ENCODE results near the gene PRKN. TPM values are rescaled to one million over a fixed set of nuclear protein-coding genes. Genes with fewer than 3 reads are reported as not detected.
A peak's percentile ranks its signal among the peaks of the same experiment; 100 is the strongest.

The PRKN gene
- total RNA-seq, 1 donor from 2014 or later, result 0.34 TPM

DNA sequence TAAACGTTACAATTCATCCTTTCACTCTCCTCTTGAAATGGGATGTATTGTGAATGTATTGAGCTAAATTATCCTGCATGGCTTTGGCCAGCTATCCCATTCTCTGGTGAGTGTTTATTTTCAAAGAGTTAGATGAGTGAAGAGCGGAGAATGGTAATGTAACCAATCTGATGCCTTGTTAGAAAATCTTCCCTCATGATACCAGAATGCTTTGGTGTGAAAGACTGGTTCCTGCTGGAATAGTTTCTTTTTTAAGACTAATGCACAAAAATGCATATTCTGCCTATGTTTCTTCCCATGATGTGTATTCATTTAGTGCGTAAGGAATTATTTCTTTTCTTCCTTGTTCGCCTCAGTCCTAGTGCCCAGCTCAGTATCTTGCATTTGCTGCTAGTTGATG is 506.7 kb downstream of the PRKN start:
- DNase-seq, result no peak

DNA sequence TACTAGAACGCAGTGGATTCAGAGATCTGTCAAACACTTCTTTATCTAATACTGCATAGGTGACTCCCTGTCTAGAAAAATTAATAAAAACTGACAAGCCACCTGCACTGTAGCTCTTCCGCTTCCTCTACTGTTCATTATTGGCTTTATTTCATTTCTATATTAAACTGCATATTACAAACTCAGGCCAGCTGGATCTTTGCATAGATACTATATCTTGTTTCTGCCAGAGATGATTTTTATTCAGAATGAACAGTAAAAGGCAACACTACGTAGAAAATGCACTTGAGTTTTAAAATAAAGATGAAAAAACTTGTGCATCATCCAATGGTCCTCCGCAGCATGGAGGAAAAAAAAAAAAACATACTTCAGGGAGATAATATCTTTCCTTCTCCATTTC is 508.3 kb downstream of the PRKN start:
- no peak for DNase-seq

DNA sequence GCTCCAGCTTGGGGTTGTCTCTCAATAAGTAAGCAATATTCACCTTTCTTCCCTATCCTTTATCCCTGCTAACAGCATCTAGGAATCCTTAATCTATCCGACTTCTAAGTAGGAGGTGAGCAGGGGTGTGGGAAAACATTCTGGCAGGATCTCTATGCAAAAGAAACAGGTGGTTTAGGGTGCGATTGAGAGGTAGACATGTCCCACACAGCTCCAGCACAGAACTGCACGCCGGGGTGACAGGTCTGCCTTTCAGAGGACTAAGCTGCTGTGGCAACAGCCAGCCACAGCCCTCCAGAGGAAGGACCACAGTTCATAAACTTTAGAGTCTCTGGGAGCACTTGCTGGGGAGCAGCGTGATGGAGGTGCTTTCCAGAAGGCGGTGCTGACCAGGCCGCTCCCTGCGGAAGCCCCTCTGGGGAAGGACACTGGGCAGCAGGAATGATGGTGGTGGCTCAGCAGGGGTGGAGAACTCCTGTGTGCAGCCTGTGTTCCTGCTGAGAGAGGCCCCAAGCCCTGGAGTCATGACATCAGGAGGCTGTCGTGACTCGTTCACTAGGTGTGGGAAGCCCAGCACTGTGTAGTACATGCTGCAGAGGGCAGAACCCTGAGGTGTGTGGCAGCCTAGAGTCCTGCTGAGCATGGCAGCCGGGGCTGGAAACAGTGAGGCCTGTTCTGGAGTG is 509.6 kb downstream of the PRKN start:
- DNase-seq, result no peak

DNA sequence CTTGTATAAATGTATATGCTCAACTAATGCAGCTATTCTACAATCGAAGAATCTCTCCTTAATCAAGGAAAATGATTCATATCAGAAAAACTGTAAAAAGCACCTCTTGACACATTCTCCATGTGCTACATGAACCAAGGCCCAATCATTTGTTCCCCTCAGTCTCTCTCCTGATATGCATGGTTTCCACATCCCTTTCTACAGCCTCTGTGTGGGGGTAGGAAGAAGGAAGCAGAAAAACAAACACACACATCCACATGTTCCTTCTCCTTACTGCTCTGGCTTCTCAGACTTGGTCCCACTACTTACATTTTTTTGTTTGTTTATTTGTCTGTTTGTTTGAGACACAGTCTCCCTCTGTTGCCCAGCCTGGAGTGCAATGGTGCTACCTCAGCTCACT is 510.5 kb downstream of the PRKN start:
- DNase-seq, result no peak

DNA sequence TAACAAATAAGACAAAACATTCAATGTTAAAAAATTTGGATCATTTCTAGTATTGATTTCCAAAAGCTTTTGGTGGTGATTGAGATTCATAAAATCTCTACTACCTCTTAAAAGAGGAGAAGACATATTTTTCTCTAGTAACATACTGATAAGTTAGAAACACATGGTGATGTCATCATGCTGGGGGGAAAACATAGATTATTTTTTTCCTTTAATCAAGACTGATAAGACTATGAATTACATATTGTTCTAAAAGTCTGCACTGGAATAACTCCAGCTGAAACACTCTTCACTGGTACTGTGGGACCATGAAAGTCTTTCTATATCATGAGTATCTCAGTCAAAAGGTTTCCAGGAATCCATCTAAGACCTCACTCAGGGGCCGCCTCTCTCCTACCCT is 515.8 kb downstream of the PRKN start:
- no peak for DNase-seq

DNA sequence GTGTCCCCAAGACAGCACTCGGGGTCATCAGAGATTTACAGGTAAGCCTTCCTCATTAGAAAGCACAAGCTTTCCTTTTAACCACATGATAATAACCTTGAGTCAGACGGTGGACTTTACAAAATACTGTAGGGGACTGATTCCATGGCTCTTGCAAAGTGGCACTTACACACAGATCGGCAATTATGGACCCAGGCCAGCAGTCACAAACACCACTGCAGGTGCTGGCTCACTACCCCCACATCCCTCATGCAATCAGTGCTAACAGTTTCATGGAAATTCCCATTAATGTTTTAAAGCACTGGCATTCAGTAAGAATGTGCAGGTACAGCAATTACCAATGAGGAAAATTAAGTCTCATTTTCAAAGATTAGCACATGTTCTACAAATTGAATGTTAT is 516.5 kb downstream of the PRKN start:
- no peak for DNase-seq

DNA sequence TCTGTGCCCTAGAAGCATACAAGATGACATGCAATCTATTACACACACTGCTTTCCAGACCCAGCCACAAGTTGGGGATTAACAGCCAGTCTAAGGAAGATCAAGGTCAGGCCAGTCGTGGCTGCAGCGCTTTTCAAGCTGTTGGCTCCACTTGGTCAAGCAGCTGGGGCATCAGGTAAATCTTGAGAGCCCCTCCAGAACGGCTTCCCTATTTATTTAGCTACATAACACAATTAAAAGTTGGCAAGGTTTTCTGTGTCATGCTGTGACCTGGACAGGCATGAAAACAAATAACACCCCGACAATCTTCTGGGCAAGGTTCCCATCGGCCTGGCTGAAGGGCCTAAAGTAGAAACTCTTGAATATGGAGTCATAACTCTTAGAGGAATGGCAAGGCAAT is 524.3 kb downstream of the PRKN start:
- no peak for DNase-seq

DNA sequence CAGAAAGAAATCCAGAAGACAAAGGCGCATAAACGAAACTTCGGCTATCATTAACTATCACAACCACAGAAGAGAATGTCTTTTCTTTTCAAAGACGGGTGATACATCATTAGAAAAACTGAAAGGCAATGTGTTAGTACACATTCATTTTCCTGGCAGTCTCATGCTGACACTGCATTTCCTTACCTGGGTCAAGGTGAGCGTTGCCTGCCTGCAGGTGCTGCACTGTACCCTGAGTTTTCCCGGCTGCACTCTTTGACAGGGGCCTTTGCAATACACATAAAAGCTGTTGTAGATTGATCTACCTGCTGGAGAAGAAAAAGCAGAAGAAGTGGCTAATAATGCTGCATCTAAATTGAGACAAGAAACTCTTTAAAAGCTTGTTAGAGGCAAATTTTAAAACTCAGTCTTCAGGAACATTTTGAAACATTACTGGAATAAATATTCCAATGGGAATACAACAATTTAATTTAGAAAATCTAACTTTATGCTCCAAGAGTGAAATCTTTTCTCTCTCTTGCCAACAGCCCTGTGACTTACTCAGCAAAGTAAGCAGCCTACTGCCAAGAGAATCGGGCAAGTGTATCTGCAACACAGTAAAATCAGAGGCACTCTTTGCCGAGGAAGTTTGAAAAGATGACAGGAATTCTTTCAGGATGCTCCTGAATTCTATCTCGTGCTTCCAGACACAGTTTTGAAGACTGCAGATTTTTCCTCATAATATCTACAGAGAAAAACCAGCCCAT is 526.4 kb downstream of the PRKN start:
- no peak for DNase-seq

DNA sequence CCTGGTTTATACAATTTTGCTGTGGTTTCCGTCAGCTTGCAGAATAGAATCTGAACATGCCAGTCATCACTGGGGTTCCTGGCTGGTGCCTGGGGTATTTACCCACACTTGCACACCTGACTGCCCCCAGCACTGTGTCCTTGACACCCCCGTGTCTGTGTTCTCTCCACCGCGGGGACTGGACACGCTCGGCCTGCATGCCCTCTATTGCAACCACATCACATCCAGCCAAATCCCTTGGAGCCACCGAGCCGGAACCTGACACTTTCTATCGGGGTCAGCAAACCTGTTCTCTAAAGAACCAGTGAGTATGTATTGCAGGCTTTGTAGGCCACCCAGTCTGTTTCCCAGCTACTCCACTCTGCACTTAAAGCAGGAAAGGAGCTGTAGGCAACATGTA is 527.5 kb downstream of the PRKN start:
- no peak for DNase-seq

DNA sequence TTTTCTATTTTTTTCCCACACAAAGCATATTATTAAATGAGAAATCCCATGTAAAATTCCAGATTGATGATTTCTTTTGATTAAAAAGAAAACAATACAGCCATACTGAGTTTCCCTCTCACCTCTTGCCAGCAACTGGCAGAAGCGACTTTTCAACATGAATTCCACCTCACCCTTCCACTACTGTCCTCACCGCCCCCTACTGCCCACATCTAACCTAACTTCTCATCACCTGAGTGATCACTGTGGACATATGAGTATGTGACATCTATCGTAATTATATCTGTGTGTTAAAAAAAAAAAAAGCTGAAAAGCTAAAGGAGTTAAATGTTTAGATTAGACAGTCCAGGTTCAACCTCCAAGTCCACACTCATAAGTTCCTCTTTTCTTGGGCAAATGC is 528.6 kb downstream of the PRKN start:
- no peak for DNase-seq

DNA sequence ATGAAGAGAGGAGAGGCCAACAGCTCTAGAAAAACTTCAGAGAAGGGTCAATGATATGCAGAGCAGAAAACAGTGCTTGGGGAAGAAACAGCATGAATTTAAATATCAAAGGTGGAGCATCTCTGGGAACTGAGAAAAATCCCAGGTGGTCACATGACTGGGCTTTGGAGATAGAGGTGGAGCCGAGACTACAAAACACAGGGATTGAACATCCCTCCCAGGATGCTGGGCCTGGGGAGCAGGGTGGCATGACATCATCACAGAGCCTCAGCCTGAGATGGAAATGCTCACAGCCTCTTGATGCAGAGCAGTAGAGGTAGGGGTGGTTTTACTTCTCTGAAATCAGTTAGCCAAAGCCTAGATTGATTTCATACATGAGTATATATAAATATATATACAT is 529.5 kb downstream of the PRKN start:
- no peak for DNase-seq

DNA sequence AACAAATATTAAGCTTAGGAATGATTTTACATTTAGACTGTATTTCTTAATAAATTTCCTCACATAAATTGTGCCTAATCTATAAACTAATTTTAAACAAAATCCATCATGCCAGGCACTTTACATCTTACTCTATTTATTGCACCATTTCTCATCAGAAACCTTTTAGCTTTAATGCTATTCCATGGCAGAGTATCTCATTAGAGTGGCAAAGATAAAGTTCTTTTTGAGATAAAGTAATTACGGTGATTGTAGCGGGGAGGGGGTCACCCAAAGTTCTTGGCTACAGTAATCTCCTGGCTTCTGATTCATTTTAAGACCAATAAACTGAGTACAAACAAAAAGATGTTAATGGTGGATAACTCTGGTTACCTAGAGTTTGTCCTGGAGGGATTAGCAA is 532.1 kb downstream of the PRKN start:
- DNase-seq, result no peak

DNA sequence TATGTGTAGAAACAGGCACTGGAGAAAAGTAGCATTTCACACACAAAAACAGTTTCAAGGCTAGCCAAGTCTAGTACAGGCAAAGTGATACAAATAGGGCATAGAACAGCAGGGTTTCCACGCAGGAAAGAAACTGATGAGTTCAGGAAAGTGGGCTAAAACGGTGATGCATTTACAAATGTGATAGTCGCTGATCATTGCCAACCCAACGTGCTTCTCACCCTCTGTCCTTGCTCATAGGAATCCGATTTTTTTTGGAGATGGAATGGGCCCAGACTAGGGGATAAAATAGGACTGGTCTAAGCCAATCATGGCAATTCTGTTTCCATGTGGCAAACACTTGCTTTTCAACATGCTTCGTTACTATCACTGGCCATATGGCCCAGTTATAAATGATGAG is 536.6 kb downstream of the PRKN start:
- no peak for DNase-seq

DNA sequence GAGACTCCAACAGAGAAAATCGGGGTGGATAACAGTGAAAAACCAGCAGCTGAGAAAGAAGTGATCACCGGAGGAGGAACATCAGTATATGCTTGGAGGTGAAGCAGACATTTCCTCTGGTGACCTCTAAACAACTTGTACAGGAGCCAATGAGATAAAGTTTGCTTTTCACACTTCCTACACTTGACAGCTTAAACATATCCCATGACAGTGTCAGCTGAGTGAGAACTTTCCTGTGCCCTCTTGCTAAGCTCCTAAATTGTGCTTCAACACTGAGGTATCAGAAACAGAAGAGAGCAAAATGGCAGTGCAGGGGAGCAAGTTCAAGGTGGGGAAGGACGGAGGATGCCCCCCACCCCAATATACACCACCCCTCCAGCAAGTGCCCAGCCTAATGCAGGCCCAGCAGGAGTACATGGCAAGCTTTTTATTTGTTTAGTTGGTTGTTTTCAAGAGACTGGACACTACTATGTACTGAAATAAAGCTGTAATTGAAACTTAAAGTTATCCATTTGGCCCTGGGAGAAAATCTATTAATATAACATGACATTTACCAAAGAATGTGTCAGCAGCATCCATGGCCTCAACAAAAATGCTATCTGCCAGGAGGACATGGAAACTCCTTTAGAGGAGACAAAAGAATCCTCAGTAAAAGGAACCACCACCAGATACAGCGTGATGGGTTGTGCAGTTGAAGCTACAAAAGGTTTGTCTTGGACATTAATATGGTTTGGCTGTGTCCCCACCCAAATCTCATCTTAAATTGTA is 540.2 kb downstream of the PRKN start:
- DNase-seq, result no peak

DNA sequence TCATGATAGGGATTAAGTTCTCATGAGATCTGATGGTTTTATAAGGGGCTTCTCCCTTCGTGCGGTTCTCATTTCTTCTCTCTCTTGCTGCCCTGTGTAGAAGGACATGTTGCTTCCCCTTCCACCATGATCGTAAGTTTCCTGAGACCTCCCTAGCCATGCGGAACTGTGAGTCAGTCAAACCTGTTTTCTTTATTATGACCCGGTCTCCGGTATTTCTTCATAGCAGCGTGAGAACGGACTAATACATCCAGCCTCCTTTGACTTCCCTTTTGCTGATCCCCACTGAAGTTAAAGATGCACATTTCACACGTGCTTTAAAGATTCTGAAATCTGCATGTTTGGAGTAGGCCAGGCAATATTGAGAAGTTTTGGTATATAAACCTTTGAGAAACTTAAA is 543.1 kb downstream of the PRKN start:
- DNase-seq, result peak; percentile 27

DNA sequence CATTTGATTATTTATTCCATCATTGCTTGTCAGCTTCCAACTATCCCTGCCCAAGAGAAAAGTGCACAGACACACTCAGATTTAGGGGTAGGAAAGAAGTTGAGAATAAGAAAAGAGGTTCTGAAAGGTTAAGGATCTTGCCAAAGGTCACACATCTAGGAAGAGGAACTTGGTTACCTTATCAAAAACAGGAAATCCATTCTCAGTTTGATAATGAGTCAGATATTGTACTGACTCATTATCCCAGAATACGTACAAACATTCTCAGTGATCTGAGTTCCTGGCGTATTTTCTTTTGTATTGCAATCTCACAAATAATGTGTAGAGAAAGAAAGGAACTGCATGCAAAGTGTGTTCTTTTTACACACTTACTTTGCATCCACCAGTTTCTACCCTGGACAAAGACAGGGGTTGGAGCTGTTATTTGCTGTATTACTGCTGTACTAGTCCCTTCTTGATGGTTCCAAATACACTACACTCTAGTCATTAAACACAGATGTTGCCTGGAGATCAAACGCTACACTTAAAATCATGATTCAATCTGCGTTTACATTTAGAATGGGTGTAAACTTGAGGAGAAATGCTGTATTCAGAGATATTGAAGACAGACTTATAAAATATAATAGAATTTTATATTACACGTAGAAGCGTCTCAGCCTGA is 545.7 kb downstream of the PRKN start:
- peak; percentile 38 for DNase-seq

DNA sequence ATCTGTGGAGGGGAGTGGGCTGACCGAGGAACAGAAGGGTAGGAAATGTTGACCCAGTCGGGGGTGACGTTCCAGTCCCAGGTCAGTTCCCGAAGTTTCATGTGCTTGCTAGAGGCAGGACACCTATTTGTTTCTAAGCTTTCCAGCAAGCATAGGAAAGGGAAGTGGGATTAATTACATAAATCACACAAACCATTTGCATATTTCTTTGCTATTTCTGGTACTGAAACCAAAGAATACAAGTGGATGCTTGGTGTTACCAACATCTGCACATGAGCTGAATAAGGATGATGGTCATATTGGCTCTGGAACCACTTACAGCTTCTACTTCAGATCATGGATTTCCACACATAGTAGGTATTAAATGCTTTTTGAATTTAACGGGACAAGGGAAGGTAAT is 546.5 kb downstream of the PRKN start:
- DNase-seq, result no peak

DNA sequence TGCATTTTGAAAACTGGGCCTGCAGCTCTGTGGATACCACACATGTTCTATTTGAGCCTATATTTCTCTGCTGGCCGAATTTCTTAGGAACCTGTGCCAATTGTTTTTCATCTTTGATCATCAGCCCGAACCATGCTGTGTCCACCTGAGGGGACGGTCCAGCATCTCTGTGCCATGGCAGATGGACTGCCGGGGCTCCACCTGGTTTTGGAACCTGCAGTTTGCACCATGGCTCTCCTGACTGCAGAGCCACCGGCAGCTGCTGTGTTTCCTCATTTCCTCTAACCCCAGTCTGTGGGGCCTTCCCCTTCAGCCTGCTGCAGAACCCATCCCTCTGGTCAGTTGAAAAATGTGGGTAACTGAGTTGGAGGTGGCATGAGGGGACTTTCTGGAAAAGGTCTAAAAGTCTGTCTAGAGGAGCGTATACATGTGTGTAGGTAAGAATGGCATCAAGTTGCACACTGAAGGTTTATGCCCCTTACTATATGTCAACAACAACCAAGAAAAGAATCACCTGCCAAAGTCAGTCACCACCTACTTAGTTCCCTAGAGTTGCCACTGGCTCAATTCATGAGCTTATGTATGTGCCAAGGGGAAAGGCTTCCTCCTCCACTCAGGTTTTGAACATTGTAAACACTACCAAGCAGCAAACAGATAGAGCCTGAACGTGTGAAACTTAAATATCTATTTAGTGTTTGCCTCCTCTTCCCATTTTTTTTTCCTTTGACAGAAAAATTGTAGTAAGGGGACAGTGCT is 548.2 kb downstream of the PRKN start:
- DNase-seq, result no peak

DNA sequence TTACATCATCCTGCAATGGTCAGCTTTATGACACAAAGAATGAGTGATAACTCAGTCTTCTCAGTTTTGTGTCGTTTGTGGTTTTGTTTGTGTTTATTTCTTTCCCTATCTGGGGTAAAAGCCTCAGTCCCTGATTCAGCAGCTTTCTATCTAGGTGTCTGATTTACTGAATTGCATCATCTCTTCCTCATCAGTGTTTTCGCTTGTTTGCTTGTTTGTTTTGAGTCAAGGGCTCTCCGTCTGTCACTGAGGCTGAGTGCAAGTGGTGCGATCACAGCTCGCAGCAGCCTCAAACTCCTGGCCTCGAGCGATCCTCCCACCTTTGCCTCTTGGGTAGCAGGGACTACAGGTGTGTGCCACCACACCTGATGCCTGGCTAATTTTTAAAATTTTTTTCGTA is 548.9 kb downstream of the PRKN start:
- no peak for DNase-seq

DNA sequence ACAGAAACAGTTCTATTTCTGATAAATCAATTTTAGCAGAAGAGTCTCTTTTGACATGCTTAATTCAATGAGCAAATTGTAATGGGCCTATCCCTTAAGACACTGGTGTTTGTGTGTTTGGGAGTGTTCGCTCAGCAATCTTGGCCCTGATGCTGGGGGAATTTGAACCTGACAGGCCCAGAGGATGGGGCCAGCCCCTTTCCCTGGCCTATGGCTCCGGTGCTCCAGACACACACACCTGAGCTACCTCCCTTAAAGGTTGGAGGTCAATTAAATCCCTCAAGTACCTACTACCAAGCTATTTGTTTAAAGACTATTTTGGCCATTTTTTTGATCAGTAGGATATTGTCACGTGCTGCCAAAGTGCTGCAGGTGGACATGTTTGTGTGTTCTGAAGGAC is 549.3 kb downstream of the PRKN start:
- DNase-seq, result no peak

DNA sequence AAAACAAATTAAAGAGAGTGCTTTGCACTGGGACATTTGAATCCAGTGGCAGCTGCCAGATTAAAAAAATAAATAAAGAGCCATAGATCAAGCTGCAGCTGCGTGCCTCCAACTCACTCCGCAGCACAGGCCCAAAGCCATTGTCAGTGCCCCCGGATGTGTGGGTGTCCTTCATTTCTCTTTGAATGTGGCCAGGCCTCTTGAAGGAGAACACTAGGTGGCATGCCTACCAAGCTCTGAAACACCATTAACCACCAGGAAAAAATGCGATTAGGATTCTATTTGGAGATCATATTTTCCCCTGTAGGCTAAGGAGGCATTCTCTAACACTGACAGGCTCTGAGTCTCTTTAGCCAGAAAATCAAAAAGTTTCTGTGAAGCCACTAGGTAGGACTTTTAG is 549.8 kb downstream of the PRKN start:
- DNase-seq, result peak; percentile 13

DNA sequence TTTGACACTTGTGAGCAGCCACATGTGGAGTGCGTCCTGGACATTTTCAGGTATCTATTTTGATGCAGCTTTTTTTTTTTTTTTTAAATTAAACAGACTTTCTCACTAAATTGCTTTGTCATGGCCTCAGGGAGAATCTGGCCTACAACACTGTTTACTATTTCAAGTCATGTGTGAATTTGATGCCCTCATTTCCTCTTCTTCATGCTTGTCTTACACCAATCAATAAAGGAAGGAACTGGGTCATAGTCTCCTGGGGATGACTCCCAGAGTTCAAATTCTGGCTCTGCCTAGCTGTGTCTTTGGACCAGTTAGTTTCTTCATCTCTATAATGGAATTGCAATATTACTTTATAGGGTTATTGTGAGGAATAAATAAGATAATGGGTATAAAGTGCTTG is 554.1 kb downstream of the PRKN start:
- DNase-seq, result no peak

DNA sequence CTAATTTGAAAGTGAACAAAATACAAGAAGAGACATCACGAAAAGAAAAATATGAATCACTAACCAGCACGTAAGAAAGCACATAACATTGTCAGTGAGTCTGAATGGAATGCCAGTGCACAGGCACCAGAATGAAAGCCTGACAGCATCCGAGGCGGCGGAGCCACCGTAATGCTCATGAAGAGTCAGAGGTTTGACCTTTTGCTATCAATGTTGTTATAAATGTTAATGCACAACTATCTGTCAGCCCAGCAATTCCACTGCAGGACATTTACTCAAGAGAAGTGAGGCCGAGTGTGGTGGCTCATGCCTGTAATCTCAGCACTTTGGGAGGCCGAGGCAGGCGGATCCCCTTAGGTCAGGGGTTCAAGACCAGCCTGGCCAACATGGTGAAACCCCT is 562.1 kb downstream of the PRKN start:
- no peak for DNase-seq
